Measurements from ENCODE around the gene ID1.

The ID1 gene

GRCh38 chr20:31605031-31605901 is at the start of gene ID1:
Gene ID1 (plus strand): TSS chr20:31605289. CDS start chr20:31605388, 99 bp downstream.
- DNase-seq (ENCODE audit: insufficient read length, low spot score) (peak; percentile 89), FAIRE-seq (no peak)
- TF ChIP-seq CTCF (IDR thresholded peaks at IDR 0.05; ENCODE audit: insufficient read depth, missing control alignments), result no peak

- TF ChIP-seq CTCF (IDR thresholded peaks at IDR 0.05; ENCODE audit: insufficient read depth, missing control alignments), result no peak
- no peak for FAIRE-seq
- DNase-seq (ENCODE audit: insufficient read length, low spot score), result no peak
Observed at GRCh38 chr20:31559704-31560093, 45.4 kb upstream of the ID1 start.

- peak; percentile 79 for TF ChIP-seq CTCF (IDR thresholded peaks at IDR 0.05; ENCODE audit: insufficient read depth, missing control alignments)
- no peak for DNase-seq (ENCODE audit: insufficient read length, low spot score)
- FAIRE-seq, result no peak
Observed at GRCh38 chr20:31560094-31560745, 44.9 kb upstream of the ID1 start.

- DNase-seq (ENCODE audit: insufficient read length, low spot score) (no peak), FAIRE-seq (no peak)
- TF ChIP-seq CTCF (IDR thresholded peaks at IDR 0.05; ENCODE audit: insufficient read depth, missing control alignments), result no peak
Observed at GRCh38 chr20:31560746-31561598, 44.1 kb upstream of the ID1 start.

GRCh38 chr20:31562241-31562640 is 42.8 kb upstream of the ID1 start:
- no peak for DNase-seq (ENCODE audit: insufficient read length, low spot score)
- no peak for TF ChIP-seq CTCF (IDR thresholded peaks at IDR 0.05; ENCODE audit: insufficient read depth, missing control alignments)
- FAIRE-seq, result no peak

- DNase-seq (ENCODE audit: insufficient read length, low spot score) (no peak), FAIRE-seq (no peak)
- TF ChIP-seq CTCF (IDR thresholded peaks at IDR 0.05; ENCODE audit: insufficient read depth, missing control alignments), result no peak
Observed at GRCh38 chr20:31564284-31564683, 40.8 kb upstream of the ID1 start.

Data from D721Med (cell line).